Measurements from ENCODE around the gene THAP4.

Gene THAP4

GRCh38 chr2:241565411-241565810, 71.5 kb downstream of the THAP4 start:
- H3K4me3 ChIP-seq (ENCODE audit: low read depth, low read length): no peak overlapping the region
- no peak for TF ChIP-seq CTCF (IDR thresholded peaks at IDR 0.05; ENCODE audit: insufficient read depth, low read depth, low read length, missing control alignments)

GRCh38 chr2:241564596-241565410, 72.2 kb downstream of the THAP4 start:
- no peak for TF ChIP-seq CTCF (IDR thresholded peaks at IDR 0.05; ENCODE audit: insufficient read depth, low read depth, low read length, missing control alignments)
- no peak for DNase-seq (ENCODE audit: low read depth)
- no peak overlapping the region for H3K4me3 ChIP-seq (ENCODE audit: low read depth, low read length)

More at GRCh38 chr2:241565411-241565810, 71.5 kb downstream of the THAP4 start:
- no peak for DNase-seq (ENCODE audit: low read depth)

- no peak for TF ChIP-seq CTCF (IDR thresholded peaks at IDR 0.05; ENCODE audit: insufficient read depth, low read depth, low read length, missing control alignments)
- H3K4me3 ChIP-seq (ENCODE audit: low read depth, low read length): no peak overlapping the region
- DNase-seq (ENCODE audit: low read depth): no peak
Observed at GRCh38 chr2:241563981-241564595, 72.9 kb downstream of the THAP4 start.

- no peak overlapping the region for H3K4me3 ChIP-seq (ENCODE audit: low read depth, low read length)
- no peak for TF ChIP-seq CTCF (IDR thresholded peaks at IDR 0.05; ENCODE audit: insufficient read depth, low read depth, low read length, missing control alignments)
- no peak for DNase-seq (ENCODE audit: low read depth)
Observed at GRCh38 chr2:241563571-241563980, 73.4 kb downstream of the THAP4 start.

GRCh38 chr2:241563031-241563507, 73.9 kb downstream of the THAP4 start:
- no peak for TF ChIP-seq CTCF (IDR thresholded peaks at IDR 0.05; ENCODE audit: insufficient read depth, low read depth, low read length, missing control alignments)
- no peak overlapping the region for H3K4me3 ChIP-seq (ENCODE audit: low read depth, low read length)

GRCh38 chr2:241562269-241562891, 74.6 kb downstream of the THAP4 start:
- no peak for DNase-seq (ENCODE audit: low read depth)
- H3K4me3 ChIP-seq (ENCODE audit: low read depth, low read length): no peak overlapping the region
- no peak for TF ChIP-seq CTCF (IDR thresholded peaks at IDR 0.05; ENCODE audit: insufficient read depth, low read depth, low read length, missing control alignments)

More at GRCh38 chr2:241563031-241563507, 73.9 kb downstream of the THAP4 start:
- DNase-seq (ENCODE audit: low read depth): no peak

All from GM12865 (cell line).